Measurements from ENCODE around the gene CD164.
"Not testable (repeated sequence)": the region's sequence is repeated elsewhere in the genome, so short reads cannot be mapped to it uniquely, and the experiment has no call there.

The CD164 gene

GRCh38 chr6:109373762-109374161 lies 8.5 kb downstream of the CD164 start:
- FAIRE-seq: no peak

GRCh38 chr6:109373331-109373730 lies 8.9 kb downstream of the CD164 start:
- FAIRE-seq: no peak

GRCh38 chr6:109372130-109372529 lies 10.1 kb downstream of the CD164 start:
- no peak for FAIRE-seq

GRCh38 chr6:109370792-109371191 lies 11.5 kb downstream of the CD164 start:
- no peak for FAIRE-seq

- no peak for FAIRE-seq
These were observed 11.9 kb downstream of the CD164 start for GRCh38 chr6:109370336-109370735.

- FAIRE-seq: no peak
These were observed 12.5 kb downstream of the CD164 start for GRCh38 chr6:109369728-109370127.

- not testable (repeated sequence) for FAIRE-seq
These were observed 17.7 kb downstream of the CD164 start for GRCh38 chr6:109364382-109365078.

GRCh38 chr6:109363753-109364152 lies 18.5 kb downstream of the CD164 start:
- no peak for FAIRE-seq

- no peak for FAIRE-seq
These were observed 20.0 kb downstream of the CD164 start for GRCh38 chr6:109362102-109362884.

GRCh38 chr6:109360791-109361190 lies 21.5 kb downstream of the CD164 start:
- no peak for FAIRE-seq

- FAIRE-seq: no peak
These were observed 22.0 kb downstream of the CD164 start for GRCh38 chr6:109360281-109360680.

- no peak for FAIRE-seq
These were observed 23.0 kb downstream of the CD164 start for GRCh38 chr6:109359248-109359647.

GRCh38 chr6:109358204-109358603 lies 24.1 kb downstream of the CD164 start:
- no peak for FAIRE-seq

- FAIRE-seq: no peak
These were observed 26.0 kb downstream of the CD164 start for GRCh38 chr6:109356237-109356636.

- FAIRE-seq: no peak
These were observed 30.8 kb downstream of the CD164 start for GRCh38 chr6:109351231-109352130.

GRCh38 chr6:109349419-109349987 lies 32.8 kb downstream of the CD164 start:
- no peak for FAIRE-seq

GRCh38 chr6:109348226-109348625 lies 34.0 kb downstream of the CD164 start:
- no peak for FAIRE-seq

- FAIRE-seq: no peak
These were observed 34.5 kb downstream of the CD164 start for GRCh38 chr6:109347779-109348178.

- FAIRE-seq: no peak
These were observed 36.3 kb downstream of the CD164 start for GRCh38 chr6:109345986-109346385.

- no peak for FAIRE-seq
These were observed 38.0 kb downstream of the CD164 start for GRCh38 chr6:109344226-109344625.

- no peak for FAIRE-seq
These were observed 38.7 kb downstream of the CD164 start for GRCh38 chr6:109343518-109343917.

- FAIRE-seq: no peak
These were observed 39.4 kb downstream of the CD164 start for GRCh38 chr6:109342911-109343310.

- FAIRE-seq: no peak
These were observed 39.8 kb downstream of the CD164 start for GRCh38 chr6:109342506-109342905.

Measured in endometrium (tissue), 2 donors.